HG03521 (cell line): Measurements from ENCODE around the gene ZMIZ1.

Experiments
- ATAC-seq: cut with Tn5 transposase; IDR thresholded peaks from one replicate; pipeline ENCODE4 v1.9.1; 2021; ENCODE audit warnings: mild to moderate bottlenecking, moderate library complexity; ENCODE audit not compliant: unreplicated experiment

Gene ZMIZ1

GRCh38 chr10:79200346-79200745 is 131.6 kb downstream of the ZMIZ1 start:
- no peak for ATAC-seq

DNA sequence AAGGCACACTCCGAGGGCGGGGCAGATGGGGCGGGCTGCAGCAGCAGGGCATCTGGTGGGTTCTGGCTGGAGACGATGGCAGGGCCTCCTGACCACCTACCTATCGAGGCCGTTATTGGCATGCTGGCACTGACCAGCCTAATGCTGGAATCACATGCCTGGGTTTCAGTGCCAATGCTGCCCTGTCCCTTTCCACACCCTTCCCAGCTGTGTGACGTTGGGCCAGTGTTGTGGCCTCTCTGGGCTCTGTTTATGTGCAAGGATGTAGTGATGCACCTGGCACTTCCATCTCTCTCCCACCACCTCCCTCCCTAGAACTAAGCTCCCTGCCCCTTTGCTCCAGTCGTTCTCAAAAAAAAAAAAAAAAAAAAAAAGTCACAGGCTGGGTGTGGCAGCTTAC is 132.9 kb downstream of the ZMIZ1 start:
- no peak for ATAC-seq

- no peak for ATAC-seq
Observed at GRCh38 chr10:79202188-79203013, 133.6 kb downstream of the ZMIZ1 start.

DNA sequence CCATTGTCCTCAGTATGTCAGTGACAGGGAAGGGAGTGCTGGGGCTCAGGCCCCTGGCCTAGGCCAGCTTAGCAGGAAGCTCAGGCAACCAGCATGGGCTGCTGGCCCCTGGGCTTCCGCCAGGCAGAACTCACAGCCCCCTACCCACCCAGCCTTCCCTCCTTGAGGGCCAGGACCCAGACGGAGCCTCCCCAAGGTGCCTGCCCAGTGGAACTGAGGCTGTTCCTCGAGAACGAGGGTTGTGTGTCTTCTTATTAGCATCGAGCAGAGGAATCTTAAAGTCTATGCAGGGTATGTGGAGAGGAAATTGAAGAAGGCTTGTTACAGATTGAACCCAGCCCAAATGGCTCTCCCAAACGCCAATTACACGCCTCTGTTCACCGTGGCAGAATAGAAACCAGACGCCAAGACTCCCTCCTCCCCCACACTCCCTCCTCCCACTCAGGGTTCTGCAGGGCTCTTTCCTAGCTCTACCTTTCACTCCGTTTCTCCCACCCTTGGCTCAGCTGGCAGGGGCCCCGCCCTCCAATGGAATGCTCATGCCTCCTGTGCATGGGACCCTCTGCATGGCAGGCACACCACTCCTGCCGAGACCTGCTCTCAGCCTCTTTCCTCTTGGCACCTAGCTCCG is 134.4 kb downstream of the ZMIZ1 start:
- no peak for ATAC-seq

GRCh38 chr10:79203833-79204232 is 135.1 kb downstream of the ZMIZ1 start:
- ATAC-seq, result no peak

DNA sequence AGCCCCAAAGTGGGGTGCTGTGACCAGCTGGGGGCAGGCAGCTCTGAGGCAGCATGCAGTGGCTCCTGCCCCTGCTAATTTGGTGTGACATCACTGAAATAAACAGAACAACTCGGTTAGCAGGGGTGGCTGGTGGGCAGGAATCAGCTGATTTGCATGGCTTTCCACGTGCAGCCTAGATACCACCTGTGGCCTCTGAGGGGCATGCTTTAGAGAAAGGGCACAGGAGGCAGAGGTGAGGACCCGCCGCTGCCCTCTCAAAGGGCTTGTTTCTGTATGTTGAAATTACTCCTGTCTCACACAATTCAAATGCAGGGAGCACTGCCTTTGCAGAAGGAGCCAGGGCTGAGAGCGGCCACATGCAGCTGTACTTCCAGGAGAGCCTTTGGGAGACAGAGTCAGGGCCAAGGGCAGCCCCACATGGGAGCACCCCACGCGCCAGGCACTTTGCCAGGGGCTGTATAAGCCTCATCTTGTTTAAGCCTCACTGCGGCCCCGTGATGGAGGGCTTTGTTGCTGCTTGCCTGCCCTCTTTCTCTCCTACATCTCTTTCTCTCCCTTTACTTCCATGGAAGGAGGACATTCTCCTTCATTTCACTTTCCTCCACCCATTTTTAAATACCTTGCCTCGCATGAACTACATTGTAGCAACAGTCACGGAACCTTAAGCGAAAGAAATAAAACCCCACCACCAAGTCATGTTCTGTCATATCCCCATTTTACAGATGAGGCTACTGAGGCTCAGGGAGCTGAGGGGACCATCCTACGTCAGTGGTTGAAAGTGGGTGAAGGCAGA is 137.7 kb downstream of the ZMIZ1 start:
- ATAC-seq, result no peak

DNA sequence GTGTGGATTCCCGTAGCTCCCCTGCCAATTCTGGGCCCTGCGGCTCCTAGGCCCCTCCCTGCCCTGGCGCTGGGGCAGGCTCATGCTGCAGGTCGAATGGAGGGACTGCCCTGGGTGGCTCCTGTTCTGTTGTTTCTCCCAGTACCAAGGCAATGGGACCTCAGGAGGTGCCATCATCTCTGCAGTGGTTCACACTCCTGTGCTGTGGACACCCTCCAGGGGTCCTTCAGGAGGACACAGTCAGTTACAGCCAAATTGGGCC is 138.3 kb downstream of the ZMIZ1 start:
- no peak for ATAC-seq

DNA sequence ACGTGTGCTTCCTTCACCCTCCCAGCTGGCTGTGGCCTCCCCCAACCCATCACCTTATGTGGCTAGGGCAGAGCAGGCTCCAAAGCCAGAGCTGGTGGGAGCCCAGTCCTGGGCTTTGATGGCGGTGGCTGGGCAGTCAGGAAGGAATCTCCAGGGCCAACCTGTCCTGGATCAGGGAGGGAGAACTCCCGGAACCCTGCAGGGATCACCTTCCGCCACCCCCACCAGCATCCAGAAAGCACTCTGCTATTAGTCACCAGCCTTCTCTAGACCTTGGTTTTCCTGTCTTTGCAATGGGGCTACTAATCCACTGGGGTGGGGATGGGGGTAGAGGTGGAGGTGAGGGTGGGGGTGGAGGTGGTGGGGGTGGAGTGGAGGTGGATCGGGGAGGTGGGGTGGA is 139.0 kb downstream of the ZMIZ1 start:
- no peak for ATAC-seq

GRCh38 chr10:79208251-79208983 is 139.7 kb downstream of the ZMIZ1 start:
- no peak for ATAC-seq

- no peak for ATAC-seq
Observed at GRCh38 chr10:79209340-79209739, 140.6 kb downstream of the ZMIZ1 start.

DNA sequence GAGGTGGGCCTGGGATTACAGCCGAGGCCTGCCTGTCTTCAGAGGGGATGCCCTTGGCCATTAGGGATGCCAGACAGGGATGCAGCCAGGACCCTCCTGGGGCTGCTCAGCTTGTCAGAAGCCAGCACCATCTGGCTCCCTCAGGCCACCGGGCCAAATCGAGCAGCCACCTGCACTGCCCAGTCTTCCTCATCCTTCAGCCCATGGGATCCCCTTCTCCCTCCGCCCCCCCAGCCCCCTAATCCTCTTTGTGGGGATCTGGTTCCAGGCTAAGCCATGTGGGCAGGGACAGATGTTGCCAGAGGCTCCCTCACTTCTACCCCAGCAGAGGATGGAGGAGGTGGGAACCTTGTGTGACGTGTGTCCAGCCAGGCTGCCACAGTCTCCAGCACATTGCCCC is 141.1 kb downstream of the ZMIZ1 start:
- no peak for ATAC-seq

DNA sequence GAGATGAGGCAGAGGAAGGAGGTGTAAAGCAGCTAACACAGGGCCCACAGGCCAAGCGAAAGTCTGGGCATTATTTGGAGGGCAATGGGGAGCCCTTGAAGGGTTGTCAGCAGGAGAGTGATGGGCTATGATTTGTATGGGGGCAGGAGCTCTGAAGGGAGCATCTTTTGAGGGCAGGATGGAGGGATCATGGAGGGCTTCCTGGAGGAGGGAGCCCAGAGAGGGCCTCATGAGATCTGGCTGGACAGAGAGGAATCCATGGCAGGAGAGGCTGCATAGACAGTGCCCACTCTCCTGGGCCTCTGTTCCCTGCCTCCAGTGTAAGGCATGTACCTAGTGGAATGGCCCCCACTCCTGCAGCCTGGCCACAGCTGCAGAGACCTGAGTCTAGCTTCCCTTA is 141.9 kb downstream of the ZMIZ1 start:
- no peak for ATAC-seq

GRCh38 chr10:79211616-79212015 is 142.8 kb downstream of the ZMIZ1 start:
- no peak for ATAC-seq

GRCh38 chr10:79215531-79215930 is 146.8 kb downstream of the ZMIZ1 start:
- no peak for ATAC-seq

DNA sequence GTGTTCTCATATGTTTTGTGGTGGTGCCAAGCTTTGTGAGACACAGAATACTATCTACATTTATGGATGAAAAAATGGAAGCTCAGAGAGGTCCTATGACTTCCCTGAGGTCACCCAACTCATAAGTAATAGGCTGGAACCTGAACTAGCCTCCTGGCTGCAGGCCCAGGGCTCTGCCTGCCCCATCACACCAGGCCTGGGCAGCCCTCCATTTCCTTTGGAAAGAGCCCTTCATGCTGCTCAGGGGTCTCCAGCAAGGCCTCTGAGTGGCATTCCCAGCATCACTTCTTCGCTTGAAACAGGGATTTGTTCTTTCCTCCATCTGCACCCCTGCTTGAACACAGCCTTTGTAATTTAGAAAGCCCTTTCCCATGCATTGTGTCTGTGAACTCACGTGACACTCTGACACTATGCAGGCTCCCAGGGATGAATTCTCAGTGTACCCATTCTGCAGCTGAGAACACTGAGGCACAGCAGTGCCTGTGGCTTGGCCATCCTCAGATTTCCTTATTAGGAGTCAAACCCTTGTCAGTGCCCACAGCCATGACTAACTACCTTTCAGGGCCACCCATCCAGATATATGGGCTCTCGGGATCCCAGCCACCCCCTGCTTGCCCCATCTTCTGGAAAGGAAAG is 150.7 kb downstream of the ZMIZ1 start:
- no peak for ATAC-seq

DNA sequence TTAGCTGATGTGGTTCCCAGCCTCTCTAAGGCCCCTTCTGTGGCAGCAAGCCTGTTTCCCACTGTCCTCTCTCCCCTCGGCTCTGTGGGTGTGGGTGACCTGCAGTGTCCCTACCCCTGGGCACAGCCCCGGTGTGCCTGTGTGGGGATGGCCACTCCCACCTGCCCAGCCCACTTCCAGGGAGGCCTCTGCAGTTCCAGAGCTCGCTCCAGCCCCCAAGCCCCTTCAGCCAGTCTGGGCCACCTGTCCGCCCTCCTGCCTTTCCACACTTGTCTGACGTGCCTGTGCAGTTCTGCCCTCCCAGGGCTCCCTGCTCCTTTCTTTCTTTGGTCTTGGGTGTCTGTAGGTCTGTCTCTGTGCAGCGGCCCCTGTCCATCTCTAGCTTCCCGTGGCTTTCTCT is 151.5 kb downstream of the ZMIZ1 start:
- no peak for ATAC-seq

DNA sequence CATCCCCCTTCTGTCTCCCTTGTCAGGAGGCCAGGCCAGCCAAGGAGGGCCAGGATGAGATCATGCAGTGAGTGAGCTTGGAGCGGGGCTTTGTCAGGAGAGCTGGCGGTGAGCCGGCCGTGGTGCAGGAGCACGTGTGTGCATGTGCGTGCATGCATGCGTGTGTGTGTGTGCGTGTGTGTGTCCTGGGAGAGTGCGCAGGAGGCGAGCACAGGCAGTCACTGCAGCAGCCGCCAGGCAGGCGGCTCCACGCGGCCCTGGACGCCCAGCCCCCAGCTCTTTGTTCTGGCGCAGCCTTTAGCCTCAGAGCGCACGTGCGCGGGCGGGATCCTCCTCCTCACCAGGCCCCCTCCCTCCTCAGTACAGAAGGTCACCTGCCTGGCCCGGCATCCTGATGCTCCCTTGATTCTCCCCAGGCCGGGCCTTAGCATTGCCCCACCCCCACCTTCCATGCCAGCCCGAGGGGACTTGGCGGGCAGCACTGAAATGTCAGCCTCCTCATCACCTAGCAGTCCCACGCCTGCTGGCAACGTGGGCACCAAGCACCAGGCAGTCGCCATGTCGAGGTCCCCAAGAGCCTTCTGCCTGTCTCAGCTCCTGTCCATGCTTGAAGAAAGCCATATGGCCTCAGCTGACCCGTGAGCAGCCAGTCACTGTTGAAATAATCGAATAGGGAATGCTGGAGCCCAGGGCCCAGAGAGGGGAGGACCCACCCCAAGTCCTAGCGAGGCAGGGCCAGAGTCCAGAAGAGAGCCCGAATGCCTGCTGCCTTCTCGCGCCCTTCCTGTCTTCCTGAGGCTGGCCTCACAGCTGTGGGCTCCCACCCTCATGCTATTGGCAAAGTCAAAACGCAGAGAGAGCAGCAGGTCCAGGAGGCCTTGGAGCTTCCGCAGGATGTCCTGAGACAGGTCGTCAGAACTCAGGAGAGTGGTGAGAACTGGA is 152.6 kb downstream of the ZMIZ1 start:
- no peak for ATAC-seq

DNA sequence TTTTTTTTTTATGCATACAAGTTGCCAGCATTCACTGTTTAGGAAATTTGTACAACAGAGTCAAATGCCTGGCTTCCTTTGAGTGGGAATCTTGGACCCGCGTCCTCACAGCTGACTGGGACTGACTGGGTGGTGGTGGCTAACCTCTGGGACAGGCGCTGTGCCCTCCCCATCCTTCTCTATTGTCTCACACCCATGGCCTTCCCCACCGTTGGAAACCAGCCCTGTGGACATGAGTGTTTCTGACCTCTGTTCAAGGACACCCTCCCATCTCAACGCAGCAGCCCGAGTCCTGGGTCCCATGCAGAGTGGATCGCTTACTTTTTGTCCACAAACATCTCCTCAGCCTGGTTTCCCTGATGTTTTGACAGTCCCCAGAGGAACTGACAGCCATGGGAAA is 153.4 kb downstream of the ZMIZ1 start:
- ATAC-seq, result no peak

GRCh38 chr10:79223091-79224048 is 154.6 kb downstream of the ZMIZ1 start:
- no peak for ATAC-seq
